Astrocyte (in vitro differentiated cells and primary cell): Measurements from ENCODE around the gene APH1A. TPM values are rescaled to one million over a fixed set of nuclear protein-coding genes. Genes with fewer than 3 reads are reported as not detected.

Experiments
- DNase-seq: peaks from one replicate; pipeline ENCODE4 v3.0.0-alpha.2; 2010; ENCODE audit warnings: low read depth
- FAIRE-seq: peaks from 2 replicates; lab custom pipeline; 2011; peaks lifted over from hg19 to GRCh38; lab: Jason Lieb, UNC
- H2AFZ ChIP-seq: 2 replicates; pipeline ENCODE4 v1.6.0; 2012; ENCODE audit warnings: low read depth, low read length, inconsistent platforms
- H3K27ac ChIP-seq: 2 replicates; pipeline ENCODE4 v1.5.1; 2011; ENCODE audit warnings: low read depth, low read length, inconsistent platforms
- H3K27me3 ChIP-seq: 2 replicates; pipeline ENCODE4 v1.6.0; 2011; ENCODE audit warnings: low read length, inconsistent platforms; ENCODE audit not compliant: insufficient read depth
- H3K36me3 ChIP-seq: 2 replicates; pipeline ENCODE4 v1.5.1; 2011; ENCODE audit warnings: low read length, inconsistent platforms; ENCODE audit not compliant: insufficient read depth
- H3K4me1 ChIP-seq: 2 replicates; pipeline ENCODE4 v1.5.1; 2011; ENCODE audit warnings: low read length, inconsistent platforms; ENCODE audit not compliant: insufficient read depth
- H3K4me2 ChIP-seq: 2 replicates; pipeline ENCODE4 v1.6.0; 2012; ENCODE audit warnings: low read length, inconsistent platforms
- H3K4me3 ChIP-seq: 2 replicates; pipeline ENCODE4 v1.5.1; 2011; ENCODE audit warnings: low read depth, mild to moderate bottlenecking, low read length, inconsistent platforms; ENCODE audit not compliant: insufficient read depth
- H3K79me2 ChIP-seq: 2 replicates; pipeline ENCODE4 v1.6.0; 2012; ENCODE audit warnings: mild to moderate bottlenecking, low read length, inconsistent platforms; ENCODE audit not compliant: insufficient read depth
- H3K9ac ChIP-seq: 2 replicates; pipeline ENCODE4 v1.6.0; 2012; ENCODE audit warnings: mild to moderate bottlenecking, low read length, inconsistent platforms
- H3K9me3 ChIP-seq: 2 replicates; pipeline ENCODE4 v1.5.1; 2012; ENCODE audit warnings: low read depth, mild to moderate bottlenecking, low read length, inconsistent platforms; ENCODE audit not compliant: insufficient read depth
- H4K20me1 ChIP-seq: 2 replicates; pipeline ENCODE4 v1.6.0; 2012; ENCODE audit warnings: low read length, inconsistent platforms; ENCODE audit not compliant: insufficient read depth
- H3K27ac Mint-ChIP-seq: one replicate; pipeline ENCODE4 v1.8.0; 2021; ENCODE audit warnings: mild to moderate bottlenecking, mixed read lengths; ENCODE audit not compliant: unreplicated experiment
- H3K27me3 Mint-ChIP-seq: one replicate; pipeline ENCODE4 v1.8.0; 2021; ENCODE audit warnings: low read depth, mixed read lengths; ENCODE audit not compliant: unreplicated experiment
- H3K36me3 Mint-ChIP-seq: one replicate; pipeline ENCODE4 v1.8.0; 2021; ENCODE audit warnings: low read depth, mixed read lengths; ENCODE audit not compliant: unreplicated experiment
- H3K4me1 Mint-ChIP-seq: one replicate; pipeline ENCODE4 v1.8.0; 2021; ENCODE audit warnings: low read depth, mixed read lengths; ENCODE audit not compliant: unreplicated experiment
- H3K4me3 Mint-ChIP-seq: one replicate; pipeline ENCODE4 v1.8.0; 2021; ENCODE audit warnings: mild to moderate bottlenecking, moderate library complexity, mixed read lengths; ENCODE audit not compliant: unreplicated experiment
- H3K9me3 Mint-ChIP-seq: one replicate; pipeline ENCODE4 v1.8.0; 2021; ENCODE audit warnings: mild to moderate bottlenecking, mixed read lengths; ENCODE audit not compliant: unreplicated experiment
- EZH2 ChIP-seq: IDR thresholded peaks from 2 replicates; pipeline ENCODE4 v1.6.1; 2012; ENCODE audit warnings: mild to moderate bottlenecking, low read length, inconsistent platforms; ENCODE audit not compliant: insufficient read depth
- total RNA-seq: library from RNA; stranded (reverse); gene quantifications from 2 replicates; pipeline ENCODE4 v1.2.1, GENCODE V29; 2021
- TF ChIP-seq, protein P1 (sequence below): IDR thresholded peaks from 2 replicates; pipeline ENCODE4 v1.5.1; 2011; ENCODE audit warnings: low read depth, mild to moderate bottlenecking, inconsistent platforms, low read length, moderate library complexity; ENCODE audit not compliant: insufficient read depth

Gene APH1A
- total RNA-seq, 1 donor from 2014 or later = 100 TPM

DNA sequence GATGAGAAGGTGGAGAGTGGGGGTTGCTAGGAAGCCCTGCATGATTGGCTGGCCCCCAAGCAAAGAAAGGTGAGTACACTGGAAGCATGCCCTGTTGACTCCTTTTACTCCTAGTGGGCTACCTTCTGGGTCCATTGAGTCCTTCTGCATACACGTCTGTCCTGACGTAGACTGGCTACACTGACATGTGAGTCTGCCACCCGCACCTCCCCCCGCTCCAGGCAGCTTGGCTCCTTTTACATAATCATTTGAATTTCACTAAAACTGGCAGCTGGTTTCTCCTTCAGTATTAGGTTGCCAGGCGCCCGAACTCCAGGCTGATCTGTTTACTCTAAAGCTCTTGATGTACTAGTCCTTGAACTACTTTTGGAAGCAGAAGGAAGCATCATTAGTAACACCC is 33.5 kb upstream of the APH1A start:
- peak overlapping the region; percentile 58 for H3K4me3 Mint-ChIP-seq
- H3K4me1 Mint-ChIP-seq = peaks cover 7% of the 10 kb centered on the region
- H4K20me1 ChIP-seq = peaks cover 5% of the 10 kb centered on the region
- H3K9ac ChIP-seq = no peak overlapping the region
- no peaks in the 10 kb centered on the region for H3K4me1 ChIP-seq
- H3K9me3 ChIP-seq = no peaks in the 10 kb centered on the region
- no peak overlapping the region for H2AFZ ChIP-seq
- TF ChIP-seq, protein P1, sequence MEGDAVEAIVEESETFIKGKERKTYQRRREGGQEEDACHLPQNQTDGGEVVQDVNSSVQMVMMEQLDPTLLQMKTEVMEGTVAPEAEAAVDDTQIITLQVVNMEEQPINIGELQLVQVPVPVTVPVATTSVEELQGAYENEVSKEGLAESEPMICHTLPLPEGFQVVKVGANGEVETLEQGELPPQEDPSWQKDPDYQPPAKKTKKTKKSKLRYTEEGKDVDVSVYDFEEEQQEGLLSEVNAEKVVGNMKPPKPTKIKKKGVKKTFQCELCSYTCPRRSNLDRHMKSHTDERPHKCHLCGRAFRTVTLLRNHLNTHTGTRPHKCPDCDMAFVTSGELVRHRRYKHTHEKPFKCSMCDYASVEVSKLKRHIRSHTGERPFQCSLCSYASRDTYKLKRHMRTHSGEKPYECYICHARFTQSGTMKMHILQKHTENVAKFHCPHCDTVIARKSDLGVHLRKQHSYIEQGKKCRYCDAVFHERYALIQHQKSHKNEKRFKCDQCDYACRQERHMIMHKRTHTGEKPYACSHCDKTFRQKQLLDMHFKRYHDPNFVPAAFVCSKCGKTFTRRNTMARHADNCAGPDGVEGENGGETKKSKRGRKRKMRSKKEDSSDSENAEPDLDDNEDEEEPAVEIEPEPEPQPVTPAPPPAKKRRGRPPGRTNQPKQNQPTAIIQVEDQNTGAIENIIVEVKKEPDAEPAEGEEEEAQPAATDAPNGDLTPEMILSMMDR = no peak
- TF ChIP-seq EZH2 = no peak
- H3K36me3 Mint-ChIP-seq = peaks cover 14% of the 10 kb centered on the region
- DNase-seq (no peak), FAIRE-seq (no peak)
- no peak overlapping the region for H3K4me2 ChIP-seq
- H3K27me3 Mint-ChIP-seq = no peaks in the 10 kb centered on the region
- peaks cover 39% of the 10 kb centered on the region for H3K79me2 ChIP-seq
- no peaks in the 10 kb centered on the region for H3K9me3 Mint-ChIP-seq
- H3K27ac ChIP-seq = no peak overlapping the region
- peaks cover 26% of the 10 kb centered on the region for H3K36me3 ChIP-seq
- no peak overlapping the region for H3K27ac Mint-ChIP-seq
- H3K4me3 ChIP-seq = no peak overlapping the region
- H3K27me3 ChIP-seq = no peaks in the 10 kb centered on the region

DNA sequence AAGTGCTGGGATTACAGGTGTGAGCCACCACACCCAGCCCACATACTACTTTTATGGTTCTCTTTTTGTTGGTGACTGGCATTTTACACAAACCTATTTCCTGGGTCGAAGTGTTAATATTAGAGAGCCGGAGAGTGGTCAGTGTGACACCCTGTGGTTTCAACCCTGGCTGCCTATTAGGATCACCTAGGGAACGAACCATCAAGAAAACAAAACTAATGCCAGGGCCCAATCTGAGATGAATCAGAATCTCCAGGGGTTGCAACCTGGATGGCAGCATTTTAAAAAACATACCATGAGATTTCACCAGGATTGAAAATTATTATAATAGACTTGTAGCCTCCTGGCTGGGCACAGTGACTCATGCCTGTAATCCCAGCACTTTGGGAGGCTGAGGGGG is 30.9 kb upstream of the APH1A start:
- no peak for FAIRE-seq
- Histone ChIP-seq H3K36me3 (peaks cover 27% of the 10 kb centered on the region), H3K9ac (no peak overlapping the region), H2AFZ (no peak overlapping the region), H4K20me1 (peaks cover 9% of the 10 kb centered on the region), H3K4me1 (no peaks in the 10 kb centered on the region), H3K79me2 (peaks cover 58% of the 10 kb centered on the region), H3K4me3 (no peak overlapping the region), H3K27me3 (no peaks in the 10 kb centered on the region), H3K4me2 (no peak overlapping the region), H3K9me3 (no peaks in the 10 kb centered on the region), H3K27ac (no peak overlapping the region)
- Mint-ChIP-seq H3K27me3 (no peaks in the 10 kb centered on the region), H3K4me3 (no peak overlapping the region), H3K27ac (no peak overlapping the region), H3K9me3 (no peaks in the 10 kb centered on the region), H3K4me1 (peaks cover 12% of the 10 kb centered on the region), H3K36me3 (peaks cover 17% of the 10 kb centered on the region)
- no peak for DNase-seq
- TF ChIP-seq EZH2 = no peak
- TF ChIP-seq, protein P1 = no peak

DNA sequence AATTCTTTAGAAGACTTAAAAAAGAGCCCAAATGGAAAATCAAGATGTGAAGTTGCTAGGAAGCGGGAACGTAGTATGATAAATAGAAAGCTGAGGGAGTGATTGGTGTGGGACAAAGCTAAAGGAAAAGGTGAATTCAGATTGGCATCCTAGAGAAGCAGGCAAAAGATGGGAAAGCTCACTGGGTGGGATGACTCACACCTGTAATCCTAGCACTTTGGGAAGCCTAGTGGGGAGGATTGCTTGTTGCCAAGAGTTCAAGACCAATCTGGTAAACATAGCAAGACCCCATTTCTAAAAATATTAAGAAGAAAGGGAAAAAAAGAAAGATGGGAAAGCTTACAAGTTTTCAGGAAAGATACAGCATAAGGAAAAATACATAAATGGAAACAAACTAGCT is 26.7 kb upstream of the APH1A start:
- H3K27me3 ChIP-seq = no peaks in the 10 kb centered on the region
- no peaks in the 10 kb centered on the region for H3K9me3 Mint-ChIP-seq
- no peak overlapping the region for H2AFZ ChIP-seq
- H3K4me1 Mint-ChIP-seq = peaks cover 12% of the 10 kb centered on the region
- H3K4me3 Mint-ChIP-seq = peak overlapping the region; percentile 71
- peaks cover 9% of the 10 kb centered on the region for H4K20me1 ChIP-seq
- no peak for DNase-seq
- H3K9ac ChIP-seq = no peak overlapping the region
- peaks cover 7% of the 10 kb centered on the region for H3K36me3 ChIP-seq
- peaks cover 4% of the 10 kb centered on the region for H3K4me1 ChIP-seq
- no peaks in the 10 kb centered on the region for H3K9me3 ChIP-seq
- peaks cover 5% of the 10 kb centered on the region for H3K36me3 Mint-ChIP-seq
- TF ChIP-seq EZH2 = no peak
- TF ChIP-seq, protein P1 = no peak
- no peak overlapping the region for H3K4me2 ChIP-seq
- H3K27ac ChIP-seq = no peak overlapping the region
- H3K79me2 ChIP-seq = peaks cover 57% of the 10 kb centered on the region
- peak overlapping the region; percentile 7 for H3K27ac Mint-ChIP-seq
- no peak for FAIRE-seq
- no peak overlapping the region for H3K4me3 ChIP-seq
- no peaks in the 10 kb centered on the region for H3K27me3 Mint-ChIP-seq
